SU-DHL-6 (cell line): ENCODE data around the gene PITHD1.
"Not testable (repeated sequence)": the region's sequence is repeated elsewhere in the genome, so short reads cannot be mapped to it uniquely, and the experiment has no call there.

Experiments used
- H2AFZ ChIP-seq: fragments of 200-600 bp; sonication (generic); 2 replicates; pipeline ENCODE4 v1.6.1; 2014; ENCODE audit warnings: low read depth, mild to moderate bottlenecking, moderate library complexity, mixed read lengths, antibody characterized with exemption, low read length; ENCODE audit not compliant: severe bottlenecking
- H3F3A ChIP-seq: fragments of 200-600 bp; shearing (Covaris generic); 2 replicates; pipeline ENCODE4 v1.6.0; 2016; ENCODE audit warnings: antibody characterized with exemption, mild to moderate bottlenecking; ENCODE audit not compliant: insufficient read depth
- H3K27ac ChIP-seq: fragments of 200-600 bp; sonication (generic); 2 replicates; pipeline ENCODE4 v1.5.1; 2016; ENCODE audit warnings: low read depth, mild to moderate bottlenecking, low read length, moderate library complexity, mixed read lengths
- H3K27me3 ChIP-seq: fragments of 200-600 bp; sonication (generic), shearing (Covaris generic); 2 replicates; pipeline ENCODE4 v1.6.0; 2014; ENCODE audit warnings: mild to moderate bottlenecking, low read length
- H3K36me3 ChIP-seq: fragments of 200-600 bp; sonication (generic); 2 replicates; pipeline ENCODE4 v1.6.1; 2014; ENCODE audit warnings: mild to moderate bottlenecking, low read length, mixed read lengths
- H3K4me2 ChIP-seq: fragments of 300-600, 200-600 bp; shearing (Covaris generic), sonication (generic); 2 replicates; pipeline ENCODE4 v1.6.0; 2014; ENCODE audit warnings: low read length, low read depth, mild to moderate bottlenecking; ENCODE audit not compliant: poor library complexity, severe bottlenecking
- H3K4me3 ChIP-seq: fragments of 200-600 bp; sonication (generic); 2 replicates; pipeline ENCODE4 v1.5.1; 2014; ENCODE audit warnings: antibody characterized with exemption, low read length, mild to moderate bottlenecking, mixed read lengths; ENCODE audit not compliant: insufficient read depth, poor library complexity, severe bottlenecking
- H3K79me2 ChIP-seq: fragments of 200-600 bp; sonication (generic); 2 replicates; pipeline ENCODE4 v1.6.1; 2014; ENCODE audit warnings: mild to moderate bottlenecking, low read length, moderate library complexity; ENCODE audit not compliant: insufficient read depth
- H3K9ac ChIP-seq: fragments of 200-600 bp; sonication (generic); 2 replicates; pipeline ENCODE4 v1.7.0; 2014; ENCODE audit warnings: mild to moderate bottlenecking, low read length
- H3K9me2 ChIP-seq: fragments of 200-600 bp; sonication (generic); replicated peaks from 2 replicates; pipeline ENCODE4 v1.6.1; 2014; ENCODE audit warnings: low read length; ENCODE audit not compliant: insufficient read depth
- H3K9me3 ChIP-seq: fragments of 200-600 bp; sonication (generic); 2 replicates; pipeline ENCODE4 v1.6.1; 2014; ENCODE audit warnings: low read length, mixed read lengths; ENCODE audit not compliant: insufficient read depth
- H4K20me1 ChIP-seq: fragments of 200-600 bp; sonication (generic); 2 replicates; pipeline ENCODE4 v1.6.1; 2014; ENCODE audit warnings: low read depth, mild to moderate bottlenecking, antibody characterized with exemption, low read length, moderate library complexity, mixed read lengths
- CTCF ChIP-seq: fragments of 200-600 bp; sonication (generic); IDR thresholded peaks from one replicate; pipeline ENCODE4 v1.5.1; 2017; ENCODE audit warnings: antibody characterized with exemption, mild to moderate bottlenecking, low read length, moderate library complexity; ENCODE audit not compliant: insufficient read depth, poor library complexity, severe bottlenecking
- EZH2phosphoT487 ChIP-seq: fragments of 200-600 bp; sonication (generic), shearing (Covaris generic); conservative IDR thresholded peaks from 2 replicates; pipeline ENCODE4 v1.6.1; 2018; ENCODE audit warnings: mild to moderate bottlenecking, antibody characterized with exemption, low read length, moderate library complexity, mixed read lengths

The PITHD1 gene

DNA sequence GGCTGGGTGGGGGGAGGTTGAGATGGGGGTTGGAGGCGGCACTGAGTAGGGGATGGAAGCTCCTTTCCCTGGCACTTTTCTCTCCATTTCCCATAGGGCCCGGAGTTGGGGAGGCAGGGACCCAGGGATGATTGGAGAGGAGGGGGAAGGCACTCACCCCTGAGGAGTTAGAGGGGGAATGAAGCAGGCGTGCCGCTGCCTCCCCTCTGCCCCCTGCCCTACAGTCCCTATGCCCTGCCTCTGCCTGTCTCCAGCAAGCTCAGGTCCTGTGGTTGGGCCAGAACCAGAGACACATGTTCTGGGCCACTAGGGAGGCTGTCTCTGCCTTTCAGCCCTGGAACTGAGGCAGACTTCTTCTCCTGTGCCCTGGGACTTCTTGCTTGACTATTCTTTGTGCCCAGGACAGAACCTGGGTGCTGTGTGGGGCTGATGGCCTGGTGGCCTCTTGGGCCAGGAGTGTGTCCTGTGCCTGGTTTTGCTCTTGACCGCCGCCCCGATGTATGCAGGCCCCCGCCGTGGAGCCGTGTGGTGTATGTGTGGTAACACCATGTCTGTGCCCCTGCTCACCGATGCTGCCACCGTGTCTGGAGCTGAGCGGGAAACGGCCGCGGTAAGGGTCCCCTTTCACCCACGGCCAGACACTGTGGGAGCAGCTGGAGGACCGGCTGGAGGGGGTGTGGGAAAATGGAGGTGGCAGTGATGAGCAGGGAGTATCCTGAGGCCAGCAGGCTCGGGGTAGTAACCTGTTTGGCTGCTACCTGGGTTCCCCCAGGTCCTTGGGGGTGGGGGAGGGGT is 14.1 kb downstream of the PITHD1 start:
- no peaks in the 10 kb centered on the region for H3K27me3 ChIP-seq
- no peaks in the 10 kb centered on the region for H4K20me1 ChIP-seq
- no peaks in the 10 kb centered on the region for H3K9me2 ChIP-seq
- peak overlapping the region; percentile 91 for H3K9ac ChIP-seq
- no peak for TF ChIP-seq EZH2phosphoT487
- TF ChIP-seq CTCF, result no peak
- no peak overlapping the region for H2AFZ ChIP-seq
- H3F3A ChIP-seq, result peaks cover 13% of the 10 kb centered on the region
- H3K4me3 ChIP-seq, result peak overlapping the region; percentile 98
- H3K79me2 ChIP-seq, result peaks cover 20% of the 10 kb centered on the region
- H3K9me3 ChIP-seq, result no peaks in the 10 kb centered on the region
- no peaks in the 10 kb centered on the region for H3K36me3 ChIP-seq
- H3K27ac ChIP-seq, result no peak overlapping the region
- H3K4me2 ChIP-seq, result peak overlapping the region; percentile 77

DNA sequence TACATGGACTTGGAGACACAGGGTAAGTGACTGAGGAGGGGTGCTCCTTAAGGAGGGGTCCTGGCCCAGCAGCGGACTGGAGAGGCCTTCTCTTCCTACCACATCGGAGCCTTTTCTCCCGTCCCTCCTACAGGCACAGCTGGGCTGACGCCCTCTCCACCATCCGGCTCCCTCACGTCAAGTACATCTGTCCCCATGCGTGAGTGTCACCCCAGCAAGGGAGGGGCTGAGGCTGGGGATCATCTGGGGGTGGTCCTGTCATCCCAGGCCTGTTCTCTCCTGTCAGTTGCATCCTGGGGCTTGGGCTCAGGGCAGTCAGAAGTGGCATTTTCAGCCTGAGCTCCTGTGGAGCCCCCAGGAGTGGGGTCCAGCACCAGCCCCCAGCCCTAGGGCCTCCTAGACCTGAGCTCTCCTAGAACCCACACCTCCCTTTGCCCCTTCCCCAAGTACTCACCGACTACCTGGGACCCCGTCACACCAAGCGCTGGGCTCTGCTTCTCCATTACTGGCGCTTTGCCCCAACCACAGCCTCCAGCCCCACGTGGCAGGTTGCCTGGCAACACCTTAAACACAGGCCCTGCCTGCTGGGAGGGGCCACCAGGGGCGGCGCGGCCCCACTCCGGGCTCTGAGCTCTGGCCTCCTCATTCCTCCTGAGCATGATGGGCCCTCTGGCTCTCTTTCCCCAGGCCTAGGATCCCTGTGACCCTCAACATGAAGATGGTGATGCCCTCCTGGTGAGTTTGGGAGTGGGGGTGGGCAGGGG is 15.0 kb downstream of the PITHD1 start:
- no peak overlapping the region for H2AFZ ChIP-seq
- no peaks in the 10 kb centered on the region for H3K36me3 ChIP-seq
- no peak overlapping the region for H3K9ac ChIP-seq
- H3K4me3 ChIP-seq, result no peak overlapping the region
- H3K9me3 ChIP-seq, result no peaks in the 10 kb centered on the region
- H3F3A ChIP-seq, result peaks cover 13% of the 10 kb centered on the region
- peaks cover 20% of the 10 kb centered on the region for H3K79me2 ChIP-seq
- H3K27ac ChIP-seq, result no peak overlapping the region
- no peak overlapping the region for H3K4me2 ChIP-seq
- H3K27me3 ChIP-seq, result no peaks in the 10 kb centered on the region
- no peaks in the 10 kb centered on the region for H4K20me1 ChIP-seq
- no peaks in the 10 kb centered on the region for H3K9me2 ChIP-seq
- TF ChIP-seq EZH2phosphoT487 (no peak), CTCF (no peak)

DNA sequence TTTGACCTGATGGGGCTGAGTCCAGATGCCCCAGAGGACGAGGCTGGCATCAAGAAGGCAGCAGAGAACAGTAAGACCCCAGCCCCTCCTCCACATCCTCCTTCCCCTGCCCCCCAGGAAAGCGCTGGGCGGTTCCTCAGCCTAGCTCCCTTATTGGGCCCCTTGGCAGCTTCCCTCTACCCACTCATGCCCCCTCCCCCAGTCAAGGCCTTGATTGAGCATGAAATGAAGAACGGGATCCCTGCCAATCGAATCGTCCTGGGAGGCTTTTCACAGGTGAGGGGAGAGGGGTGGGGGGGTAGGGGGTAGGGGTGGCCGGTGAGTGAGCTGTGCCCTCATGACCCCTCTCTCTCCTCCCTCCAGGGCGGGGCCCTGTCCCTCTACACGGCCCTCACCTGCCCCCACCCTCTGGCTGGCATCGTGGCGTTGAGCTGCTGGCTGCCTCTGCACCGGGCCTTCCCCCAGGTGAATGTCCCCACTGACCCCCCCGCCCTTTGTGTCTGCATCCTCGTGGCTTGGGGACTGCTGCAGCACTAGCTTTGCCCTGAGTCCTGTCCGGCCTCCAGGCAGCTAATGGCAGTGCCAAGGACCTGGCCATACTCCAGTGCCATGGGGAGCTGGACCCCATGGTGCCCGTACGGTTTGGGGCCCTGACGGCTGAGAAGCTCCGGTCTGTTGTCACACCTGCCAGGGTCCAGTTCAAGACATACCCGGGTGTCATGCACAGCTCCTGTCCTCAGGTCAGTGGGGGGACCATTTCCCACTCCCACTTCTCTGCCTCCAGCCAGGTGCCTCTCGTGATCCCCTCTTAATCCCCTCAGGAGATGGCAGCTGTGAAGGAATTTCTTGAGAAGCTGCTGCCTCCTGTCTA is 15.9 kb downstream of the PITHD1 start:
- H3F3A ChIP-seq, result peaks cover 9% of the 10 kb centered on the region
- no peaks in the 10 kb centered on the region for H3K36me3 ChIP-seq
- H3K9me3 ChIP-seq, result no peaks in the 10 kb centered on the region
- H3K9me2 ChIP-seq, result no peaks in the 10 kb centered on the region
- H4K20me1 ChIP-seq, result no peaks in the 10 kb centered on the region
- H3K4me2 ChIP-seq, result no peak overlapping the region
- no peak overlapping the region for H3K4me3 ChIP-seq
- H3K9ac ChIP-seq, result no peak overlapping the region
- no peak overlapping the region for H2AFZ ChIP-seq
- H3K27ac ChIP-seq, result no peak overlapping the region
- TF ChIP-seq CTCF, result no peak
- TF ChIP-seq EZH2phosphoT487, result no peak
- H3K79me2 ChIP-seq, result peaks cover 20% of the 10 kb centered on the region
- no peaks in the 10 kb centered on the region for H3K27me3 ChIP-seq

DNA sequence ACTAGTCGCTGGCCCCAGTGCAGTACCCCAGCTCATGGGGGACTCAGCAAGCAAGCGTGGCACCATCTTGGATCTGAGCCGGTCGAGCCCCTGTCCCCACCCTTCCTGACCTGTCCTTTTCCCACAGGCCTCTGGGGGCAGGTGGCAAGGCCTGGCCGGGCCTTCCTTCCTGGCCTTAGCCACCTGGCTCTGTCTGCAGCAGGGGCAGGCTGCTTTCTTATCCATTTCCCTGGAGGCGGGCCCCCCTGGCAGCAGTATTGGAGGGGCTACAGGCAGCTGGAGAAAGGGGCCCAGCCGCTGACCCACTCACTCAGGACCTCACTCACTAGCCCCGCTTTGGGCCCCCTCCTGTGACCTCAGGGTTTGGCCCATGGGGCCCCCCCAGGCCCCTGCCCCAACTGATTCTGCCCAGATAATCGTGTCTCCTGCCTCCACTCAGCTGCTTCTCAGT is 16.5 kb downstream of the PITHD1 start:
- not testable (repeated sequence) for H3K9ac ChIP-seq, H2AFZ ChIP-seq, H3K4me3 ChIP-seq, H3K9me2 ChIP-seq, H3K4me2 ChIP-seq, H3F3A ChIP-seq, H3K27ac ChIP-seq, H3K36me3 ChIP-seq, H3K9me3 ChIP-seq, H4K20me1 ChIP-seq, H3K27me3 ChIP-seq
- H3K79me2 ChIP-seq, result peaks cover 20% of the 10 kb centered on the region
